H1 (cell line): ENCODE data around the gene PTK6. TPM values are rescaled to one million over a fixed set of nuclear protein-coding genes. Genes with fewer than 3 reads are reported as not detected.

Source experiments
- CTCF ChIA-PET: fragments of 300-600 bp; sonication (Branson Sonifier 250); formaldehyde crosslinking; loops from one replicate; lab custom pipeline; 2021; ENCODE audit not compliant: partially characterized antibody; lab: Charles Lee
- POLR2A ChIA-PET: fragments of 300-600 bp; sonication (Branson Sonifier 250); formaldehyde crosslinking; loops from one replicate; lab custom pipeline; 2021; ENCODE audit warnings: inconsistent platforms; ENCODE audit not compliant: partially characterized antibody; lab: Charles Lee
- DNase-seq, 2 experiments: peaks; one replicate each; pipeline versions ENCODE4 v3.0.0 to v3.0.0-alpha.2; 2010 to 2022; ENCODE audit warnings: low spot score in 2 of 2, low read depth in 1 of 2, mixed read lengths in 1 of 2
- FAIRE-seq: peaks from 2 replicates; lab custom pipeline; 2011; peaks lifted over from hg19 to GRCh38; lab: Jason Lieb, UNC
- H2AFZ ChIP-seq: 2 replicates; pipeline ENCODE4 v1.8.1; 2012; ENCODE audit warnings: low read length, inconsistent platforms
- H2AK5ac ChIP-seq: 2 replicates; pipeline ENCODE4 v1.6.1; 2013; ENCODE audit warnings: low read depth, low read length
- H2BK120ac ChIP-seq: replicated peaks from 2 replicates; pipeline ENCODE3; 2013; ENCODE audit warnings: low read depth, low read length, inconsistent platforms
- H2BK12ac ChIP-seq: 2 replicates; pipeline ENCODE4 v1.6.1; 2013; ENCODE audit warnings: low read depth, low read length
- H2BK15ac ChIP-seq: 2 replicates; pipeline ENCODE4 v1.6.1; 2013; ENCODE audit warnings: low read length
- H2BK20ac ChIP-seq: 2 replicates; pipeline ENCODE4 v1.6.1; 2013; ENCODE audit warnings: low read length
- H2BK5ac ChIP-seq: 2 replicates; pipeline ENCODE4 v1.6.1; 2013; ENCODE audit warnings: low read depth, low read length
- H3K14ac ChIP-seq: 2 replicates; pipeline ENCODE4 v1.6.1; 2013; ENCODE audit warnings: inconsistent platforms; ENCODE audit not compliant: insufficient read length
- H3K18ac ChIP-seq: 2 replicates; pipeline ENCODE4 v1.6.1; 2013; ENCODE audit warnings: low read length; ENCODE audit errors: extremely low read depth
- H3K23ac ChIP-seq: 2 replicates; pipeline ENCODE4 v1.6.1; 2013; ENCODE audit warnings: inconsistent platforms; ENCODE audit not compliant: insufficient read length
- H3K23me2 ChIP-seq: 2 replicates; pipeline ENCODE4 v1.6.1; 2013; ENCODE audit warnings: low read depth, low read length
- H3K27ac ChIP-seq: 2 replicates; pipeline ENCODE4 v1.6.1; 2011; ENCODE audit warnings: low read depth, low read length, inconsistent platforms
- H3K27me3 ChIP-seq, 4 experiments: replicated peaks in 1 of 4; 1 replicate in 1 of 4; 2 replicates in 3 of 4; pipeline versions ENCODE4 v1.6.1 to v1.8.1; 2011 to 2013; ENCODE audit warnings: low read length in 3 of 4, mild to moderate bottlenecking in 3 of 4, inconsistent platforms in 2 of 4, mixed read lengths in 2 of 4, moderate library complexity in 1 of 4; ENCODE audit not compliant: control insufficient read depth in 3 of 4, insufficient read depth in 3 of 4; ENCODE audit errors: extremely low read depth in 1 of 4
- H3K36me3 ChIP-seq, 4 experiments: 2 replicates each; pipeline versions ENCODE4 v1.6.1 to v1.8.1; 2011 to 2013; ENCODE audit warnings: mild to moderate bottlenecking in 4 of 4, low read length in 3 of 4, moderate library complexity in 2 of 4, control low read depth in 1 of 4, inconsistent platforms in 1 of 4; ENCODE audit not compliant: insufficient read depth in 4 of 4, control insufficient read depth in 2 of 4
- H3K4ac ChIP-seq: replicated peaks from 2 replicates; pipeline ENCODE3; 2013; ENCODE audit warnings: low read length, low read depth, mixed read lengths, inconsistent platforms; ENCODE audit not compliant: insufficient read length
- H3K4me1 ChIP-seq, 4 experiments: replicated peaks in 1 of 4; 1 replicate in 1 of 4; 2 replicates in 3 of 4; pipeline versions ENCODE4 v1.6.1 to v1.8.1; 2011 to 2013; ENCODE audit warnings: low read length in 3 of 4, inconsistent platforms in 2 of 4, mixed read lengths in 1 of 4; ENCODE audit not compliant: insufficient read depth in 4 of 4, control insufficient read depth in 3 of 4
- H3K4me2 ChIP-seq, 2 experiments: 2 replicates each; pipeline versions ENCODE4 v1.6.1 to v1.8.1; 2011 to 2013; ENCODE audit warnings: low read depth in 2 of 2, low read length in 2 of 2, control low read depth in 1 of 2, inconsistent platforms in 1 of 2, mild to moderate bottlenecking in 1 of 2; ENCODE audit not compliant: insufficient read depth in 1 of 2
- H3K4me3 ChIP-seq, 4 experiments: fragments of 200-600, 300-600 bp in 1 of 4; sonication (generic), shearing (Covaris generic), sonication (Bioruptor Twin) in 1 of 4; 2 replicates each; pipeline versions ENCODE4 v1.5.1 to v1.8.1; 2011 to 2016; ENCODE audit warnings: low read length in 4 of 4, low read depth in 3 of 4, control low read depth in 2 of 4, inconsistent platforms in 2 of 4, mild to moderate bottlenecking in 2 of 4, mixed read lengths in 1 of 4, moderate library complexity in 1 of 4; ENCODE audit not compliant: insufficient read depth in 2 of 4; ENCODE audit errors: extremely low read depth in 1 of 4
- H3K56ac ChIP-seq: replicated peaks from 2 replicates; pipeline ENCODE3; 2013; ENCODE audit warnings: low read depth, mild to moderate bottlenecking, mixed read lengths, low read length, inconsistent platforms; ENCODE audit not compliant: insufficient read length
- H3K79me1 ChIP-seq: 2 replicates; pipeline ENCODE4 v1.6.1; 2013; ENCODE audit warnings: low read depth, low read length, control low read depth
- H3K79me2 ChIP-seq, 2 experiments: 2 replicates each; pipeline versions ENCODE4 v1.6.1 to v1.8.1; 2012 to 2013; ENCODE audit warnings: low read length in 2 of 2, mild to moderate bottlenecking in 2 of 2, inconsistent platforms in 1 of 2; ENCODE audit not compliant: insufficient read depth in 2 of 2, control insufficient read depth in 1 of 2
- H3K9ac ChIP-seq, 4 experiments: replicated peaks in 1 of 4; 1 replicate in 1 of 4; 2 replicates in 3 of 4; pipeline versions ENCODE4 v1.6.1 to v1.8.1; 2011 to 2013; ENCODE audit warnings: low read depth in 3 of 4, low read length in 3 of 4, control low read depth in 2 of 4, mild to moderate bottlenecking in 2 of 4, moderate library complexity in 2 of 4, inconsistent platforms in 1 of 4; ENCODE audit errors: extremely low read depth in 1 of 4
- H3K9me3 ChIP-seq, 2 experiments: 2 replicates each; pipeline versions ENCODE4 v1.6.1 to v1.8.1; 2012 to 2013; ENCODE audit warnings: mild to moderate bottlenecking in 2 of 2, moderate library complexity in 2 of 2, control low read depth in 1 of 2, inconsistent platforms in 1 of 2, low read depth in 1 of 2, low read length in 1 of 2, mixed read lengths in 1 of 2; ENCODE audit not compliant: insufficient read depth in 2 of 2
- H4K20me1 ChIP-seq, 2 experiments: replicated peaks in 1 of 2; 2 replicates each; pipeline versions ENCODE3 to v1.8.1; 2011 to 2013; ENCODE audit warnings: inconsistent platforms in 2 of 2, low read length in 2 of 2, mild to moderate bottlenecking in 1 of 2; ENCODE audit not compliant: insufficient read depth in 2 of 2, control insufficient read depth in 1 of 2
- H4K5ac ChIP-seq: 2 replicates; pipeline ENCODE4 v1.6.1; 2013; ENCODE audit warnings: low read length, low read depth, mixed read lengths, inconsistent platforms; ENCODE audit not compliant: insufficient read length
- H4K8ac ChIP-seq: 2 replicates; pipeline ENCODE4 v1.8.0; 2013; ENCODE audit warnings: mild to moderate bottlenecking, moderate library complexity, low read length, inconsistent platforms; ENCODE audit not compliant: insufficient read depth; ENCODE audit errors: extremely low read depth
- H4K91ac ChIP-seq: replicated peaks from 2 replicates; pipeline ENCODE3; 2013; ENCODE audit warnings: low read length, mixed read lengths, inconsistent platforms; ENCODE audit not compliant: insufficient read length
- BACH1 ChIP-seq: IDR thresholded peaks from 2 replicates; pipeline ENCODE4 v1.6.1; 2012; ENCODE audit warnings: low read length, improper control_type of control experiment
- CREB1 ChIP-seq: IDR thresholded peaks from 2 replicates; pipeline ENCODE4 v1.6.1; 2012; ENCODE audit warnings: inconsistent platforms
- GABPA ChIP-seq: IDR thresholded peaks from 2 replicates; pipeline ENCODE4 v1.6.1; 2011; ENCODE audit warnings: mild to moderate bottlenecking, low read length, moderate library complexity, borderline replicate concordance; ENCODE audit not compliant: insufficient read depth
- NANOG ChIP-seq: IDR thresholded peaks from 2 replicates; pipeline ENCODE4 v1.6.1; 2011; ENCODE audit warnings: low read length, low read depth, mild to moderate bottlenecking, inconsistent platforms; ENCODE audit not compliant: insufficient read depth, poor library complexity, severe bottlenecking
- PHF8 ChIP-seq: fragments of 200-600 bp; sonication (generic); conservative IDR thresholded peaks from 2 replicates; pipeline ENCODE4 v1.7.1; 2012; ENCODE audit warnings: low read depth, mild to moderate bottlenecking, inconsistent platforms, low read length, moderate library complexity
- RAD21 ChIP-seq, 2 experiments: IDR thresholded peaks in 1 of 2; conservative IDR thresholded peaks in 1 of 2; 2 replicates each; pipeline ENCODE4 v1.6.1; 2011; ENCODE audit warnings: low read depth in 2 of 2, low read length in 2 of 2, improper control_type of control experiment in 1 of 2, inconsistent platforms in 1 of 2, mild to moderate bottlenecking in 1 of 2, moderate library complexity in 1 of 2
- RNF2 ChIP-seq: fragments of 200-900, 300-1000 bp; sonication (generic); IDR thresholded peaks from 2 replicates; pipeline ENCODE4 v1.7.1; 2016; ENCODE audit warnings: borderline replicate concordance, low read depth, mild to moderate bottlenecking, antibody characterized with exemption, low read length; ENCODE audit not compliant: poor library complexity, severe bottlenecking; ENCODE audit errors: missing control alignments
- SIN3A ChIP-seq, 2 experiments: IDR thresholded peaks in 1 of 2; conservative IDR thresholded peaks in 1 of 2; 2 replicates each; pipeline ENCODE4 v1.6.1; 2011 to 2012; ENCODE audit warnings: low read length in 2 of 2, improper control_type of control experiment in 1 of 2, low read depth in 1 of 2, mild to moderate bottlenecking in 1 of 2
- SP4 ChIP-seq: IDR thresholded peaks from 2 replicates; pipeline ENCODE4 v1.6.1; 2012; ENCODE audit warnings: low read length, inconsistent platforms
- SUZ12 ChIP-seq: fragments of 200-600 bp; sonication (generic); IDR thresholded peaks from 2 replicates; pipeline ENCODE4 v1.6.1; 2012; ENCODE audit warnings: mild to moderate bottlenecking, inconsistent platforms, low read length, moderate library complexity, mixed read lengths
- TAF7 ChIP-seq: optimal IDR thresholded peaks from 2 replicates; pipeline ENCODE3; 2011; ENCODE audit warnings: low read depth, mild to moderate bottlenecking, inconsistent platforms, low read length, moderate library complexity, borderline replicate concordance
- TCF12 ChIP-seq: IDR thresholded peaks from 2 replicates; pipeline ENCODE4 v1.6.1; 2011; ENCODE audit warnings: low read depth, mild to moderate bottlenecking, low read length
- TEAD4 ChIP-seq: IDR thresholded peaks from 2 replicates; pipeline ENCODE4 v1.6.1; 2012; ENCODE audit warnings: low read depth, low read length, inconsistent platforms, mixed read lengths
- WGBS, 2 experiments: shearing (Covaris generic) in 1 of 2; methylation state at CpG; one replicate each; pipeline versions ENCODE4 v1.1.6 to v1.1.7; 2013 to 2015; ENCODE audit warnings: low lambda C conversion rate in 2 of 2, mixed read lengths in 2 of 2, inconsistent platforms in 1 of 2, low coverage in 1 of 2, missing lambda C conversion rate in 1 of 2; ENCODE audit not compliant: insufficient replicate concordance in 2 of 2, insufficient coverage in 1 of 2, insufficient read length in 1 of 2; ENCODE audit errors: extremely low coverage in 1 of 2, missing lambda C conversion rate in 1 of 2; 5-methylcytosine and 5-hydroxymethylcytosine counted together
- polyA plus RNA-seq, 7 experiments: library from polyadenylated mRNA; depleted of rRNA in 3 of 7; stranded (reverse) in 5 of 7; unstranded in 2 of 7; fragments of >200 nt in 5 of 7; fragments of 200-250 nt in 2 of 7; gene quantifications; 1 replicate in 5 of 7; 2 replicates in 1 of 7; 4 replicates in 1 of 7; pipeline versions ENCODE4 v1.2.1 to v1.2.3, GENCODE V29; 2011 to 2013; ENCODE audit warnings: missing spikeins in 2 of 7, mixed read lengths in 2 of 7
- total RNA-seq: library from RNA; stranded (reverse); fragmentation: NEBNext Ultra II Directional; extraction: Animal tissue kit (Norgen Biotek cat#: 25700); gene quantifications from 2 replicates; pipeline ENCODE4 v1.2.1, GENCODE V29; 2021

The PTK6 gene
- total and polyA plus RNA-seq, 2 of the 8 experiments (the other 6 are each of a cell fraction or from before 2014, with no cell fraction given) = 0.12 to 0.19 TPM

DNA sequence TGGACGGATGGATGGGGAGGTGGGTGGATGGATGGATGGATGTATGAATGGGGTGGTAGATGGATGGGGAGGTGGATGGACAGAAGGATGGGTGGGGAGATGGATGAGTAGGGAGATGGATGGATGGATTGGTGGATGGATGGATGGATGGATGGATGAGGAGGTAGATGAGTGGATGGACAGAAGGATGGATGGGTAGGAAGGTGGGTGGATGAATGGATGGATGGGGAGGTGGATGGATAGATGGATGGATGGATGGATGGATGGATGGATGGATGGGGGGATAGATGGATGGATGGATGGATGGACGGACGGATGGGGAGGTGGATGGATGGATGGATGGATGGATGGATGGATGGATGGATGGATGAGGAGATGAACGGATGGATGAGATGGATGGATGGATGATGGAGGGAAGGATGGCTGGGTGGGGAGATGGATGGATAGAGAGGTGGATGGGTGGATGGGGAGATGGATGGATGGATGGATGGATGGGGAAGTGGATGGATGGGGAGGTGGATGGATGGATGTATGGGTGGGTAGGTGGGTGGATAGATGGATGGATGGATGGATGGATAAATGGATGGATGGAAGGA lies 45.4 kb downstream of the PTK6 start:
- POLR2A ChIA-PET = no interaction called here
- no peak for TF ChIP-seq PHF8
- no peak for TF ChIP-seq SIN3A (conservative IDR thresholded peaks at IDR 0.05 in 1 of 2, IDR thresholded peaks at IDR 0.05 in 1 of 2; ENCODE audit: low read depth in 1 of 2, low read length in 2 of 2)
- TF ChIP-seq NANOG = no peak
- TF ChIP-seq RAD21 (IDR thresholded peaks at IDR 0.05 in 1 of 2, conservative IDR thresholded peaks at IDR 0.05 in 1 of 2; ENCODE audit: low read depth in 2 of 2, low read length in 2 of 2) = no peak
- TF ChIP-seq RNF2 = no peak
- TF ChIP-seq SUZ12 = no peak
- no peak for TF ChIP-seq BACH1
- TF ChIP-seq TEAD4 = no peak
- no peak for TF ChIP-seq SP4
- no peak for TF ChIP-seq TAF7
- no peak for TF ChIP-seq TCF12
- no peak for TF ChIP-seq CREB1
- TF ChIP-seq GABPA = no peak

More for the DNA sequence above, 45.4 kb downstream of the PTK6 start:
- no peak overlapping the region for H4K8ac ChIP-seq
- no peak overlapping the region for H2BK120ac ChIP-seq
- H3K27ac ChIP-seq = no peak overlapping the region
- WGBS, 2 experiments = 58 to 100% methylated on average over 1 to 4 of the region's 4 CpGs
- no peak overlapping the region for H2BK20ac ChIP-seq
- no peak overlapping the region for H4K91ac ChIP-seq
- no peak overlapping the region for H3K23ac ChIP-seq
- no peak overlapping the region for H2BK12ac ChIP-seq
- H3K79me1 ChIP-seq = no peaks in the 10 kb centered on the region
- peaks cover 0 to 8% (median 1%) of the 10 kb centered on the region in 4 experiments; a peak in 5 of 8 replicates for H3K36me3 ChIP-seq
- no peak overlapping the region for H2BK5ac ChIP-seq
- H3K18ac ChIP-seq = no peak overlapping the region
- H3K4me3 ChIP-seq = no peak overlapping the region
- H2BK15ac ChIP-seq = no peak overlapping the region
- H3K4ac ChIP-seq = no peak overlapping the region
- H4K5ac ChIP-seq = no peak overlapping the region
- H3K56ac ChIP-seq = peak overlapping the region; percentile 46
- DNase-seq (no peak), FAIRE-seq (no peak)
- CTCF ChIA-PET = no interaction called here
- H2AK5ac ChIP-seq = no peak overlapping the region
- no peaks in the 10 kb centered on the region for H3K9me3 ChIP-seq
- peaks cover 16% of the 10 kb centered on the region; the same call in 1 of the 2 replicates for H3K23me2 ChIP-seq
- H3K14ac ChIP-seq = no peak overlapping the region
- H3K4me1 ChIP-seq = peaks cover 0 to 20% (median 9%) of the 10 kb centered on the region in 4 experiments; a peak in 5 of 7 replicates
- H2AFZ ChIP-seq = no peak overlapping the region
- no peaks in the 10 kb centered on the region for H3K79me2 ChIP-seq
- no peak overlapping the region for H3K4me2 ChIP-seq
- peaks cover 0 to 28% (median 21%) of the 10 kb centered on the region in 4 experiments; a peak in 6 of 7 replicates for H3K27me3 ChIP-seq
- no peak overlapping the region for H3K9ac ChIP-seq
- H4K20me1 ChIP-seq = peaks cover 0 to 10% of the 10 kb centered on the region in 2 experiments
